Measurements from ENCODE around the gene VPS72. TPM values are rescaled to one million over a fixed set of nuclear protein-coding genes. Genes with fewer than 3 reads are reported as not detected.
A peak's percentile ranks its signal among the peaks of the same experiment; 100 is the strongest.
"Not testable (repeated sequence)": the region's sequence is repeated elsewhere in the genome, so short reads cannot be mapped to it uniquely, and the experiment has no call there.

Gene VPS72
- total RNA-seq, 6 experiments from 2014 or later = 10.0 to 19.2 (median 14.7) TPM

DNA sequence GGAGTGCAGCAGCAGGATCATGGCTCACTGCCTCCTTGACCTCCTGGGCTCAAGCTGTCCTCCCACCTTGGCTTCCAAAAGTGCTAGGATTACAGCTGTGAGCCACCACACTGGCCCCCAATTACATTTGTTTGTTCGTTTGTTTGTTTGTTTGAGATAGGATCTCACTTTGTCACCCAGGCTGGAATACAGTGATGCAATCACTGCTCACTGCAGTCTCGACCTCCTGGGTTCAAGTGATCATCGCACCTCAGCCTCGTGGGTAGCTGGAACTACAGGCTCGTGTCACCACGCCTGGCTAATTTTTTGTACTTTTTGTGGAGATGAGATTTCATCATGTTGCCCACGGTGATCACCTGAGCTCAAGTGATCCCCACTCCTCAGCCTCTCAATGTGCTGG lies 2.0 kb upstream of the VPS72 start:
- intact Hi-C loops (cut with DNase I) = loop anchor here in 1 of 2 donors (10.0 kb wide), 1 partner anchor 83 kb away; no protein-coding TSS in a partner anchor
- ATAC-seq (no peak), DNase-seq (no peak)
- 38% methylated on average over 6 of the region's 7 CpGs for WGBS (ENCODE audit: insufficient coverage, low coverage, low lambda C conversion rate, missing lambda C conversion rate)
- no peaks in the 10 kb centered on the region for H3K36me3 ChIP-seq
- H3K27me3 ChIP-seq = no peaks in the 10 kb centered on the region
- no peaks in the 10 kb centered on the region for H3K9me3 ChIP-seq
- peaks cover 0 to 15% (median 5%) of the 10 kb centered on the region in 4 donors for H3K4me1 ChIP-seq
- TF ChIP-seq, protein P1, sequence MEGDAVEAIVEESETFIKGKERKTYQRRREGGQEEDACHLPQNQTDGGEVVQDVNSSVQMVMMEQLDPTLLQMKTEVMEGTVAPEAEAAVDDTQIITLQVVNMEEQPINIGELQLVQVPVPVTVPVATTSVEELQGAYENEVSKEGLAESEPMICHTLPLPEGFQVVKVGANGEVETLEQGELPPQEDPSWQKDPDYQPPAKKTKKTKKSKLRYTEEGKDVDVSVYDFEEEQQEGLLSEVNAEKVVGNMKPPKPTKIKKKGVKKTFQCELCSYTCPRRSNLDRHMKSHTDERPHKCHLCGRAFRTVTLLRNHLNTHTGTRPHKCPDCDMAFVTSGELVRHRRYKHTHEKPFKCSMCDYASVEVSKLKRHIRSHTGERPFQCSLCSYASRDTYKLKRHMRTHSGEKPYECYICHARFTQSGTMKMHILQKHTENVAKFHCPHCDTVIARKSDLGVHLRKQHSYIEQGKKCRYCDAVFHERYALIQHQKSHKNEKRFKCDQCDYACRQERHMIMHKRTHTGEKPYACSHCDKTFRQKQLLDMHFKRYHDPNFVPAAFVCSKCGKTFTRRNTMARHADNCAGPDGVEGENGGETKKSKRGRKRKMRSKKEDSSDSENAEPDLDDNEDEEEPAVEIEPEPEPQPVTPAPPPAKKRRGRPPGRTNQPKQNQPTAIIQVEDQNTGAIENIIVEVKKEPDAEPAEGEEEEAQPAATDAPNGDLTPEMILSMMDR (IDR thresholded peaks at IDR 0.05) = no peak
- TF ChIP-seq POLR2A (IDR thresholded peaks at IDR 0.05) = no peak
- H3K4me3 ChIP-seq = no peak overlapping the region
- no peak overlapping the region for H3K27ac ChIP-seq

DNA sequence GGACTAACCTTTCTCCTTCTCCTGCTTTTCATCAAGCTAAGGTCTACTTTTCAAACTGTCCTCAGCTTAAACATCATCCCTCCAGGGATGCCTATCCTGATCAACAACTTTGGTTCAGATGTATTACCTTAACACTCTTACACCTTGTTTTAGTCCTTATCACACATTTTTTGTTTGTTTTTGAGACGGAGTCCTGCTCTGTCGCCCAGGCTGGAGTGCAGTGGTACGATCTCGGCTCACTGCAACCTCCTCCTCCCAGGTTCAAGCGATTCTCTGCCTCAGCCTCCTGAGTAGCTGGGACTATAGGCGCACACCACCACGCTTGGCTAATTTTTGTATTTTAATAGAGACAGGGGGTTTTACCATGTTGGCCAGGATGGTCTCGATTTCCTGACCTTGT lies 1.3 kb downstream of the VPS72 start:
- DNase-seq; intact Hi-C loops (cut with DNase I); ATAC-seq; H3K27me3 ChIP-seq; H3K9me3 ChIP-seq; H3K27ac ChIP-seq: not testable (repeated sequence)
- peaks cover 0 to 15% (median 5%) of the 10 kb centered on the region in 4 donors for H3K4me1 ChIP-seq
- peaks cover 0 to 21% (median 9%) of the 10 kb centered on the region in 4 donors for H3K36me3 ChIP-seq
- peak overlapping the region in 2 of 3 donors; percentile 88 to 98 for H3K4me3 ChIP-seq
- WGBS (ENCODE audit: insufficient coverage, low coverage, low lambda C conversion rate, missing lambda C conversion rate) = 51% methylated on average over 8 of the region's 8 CpGs

DNA sequence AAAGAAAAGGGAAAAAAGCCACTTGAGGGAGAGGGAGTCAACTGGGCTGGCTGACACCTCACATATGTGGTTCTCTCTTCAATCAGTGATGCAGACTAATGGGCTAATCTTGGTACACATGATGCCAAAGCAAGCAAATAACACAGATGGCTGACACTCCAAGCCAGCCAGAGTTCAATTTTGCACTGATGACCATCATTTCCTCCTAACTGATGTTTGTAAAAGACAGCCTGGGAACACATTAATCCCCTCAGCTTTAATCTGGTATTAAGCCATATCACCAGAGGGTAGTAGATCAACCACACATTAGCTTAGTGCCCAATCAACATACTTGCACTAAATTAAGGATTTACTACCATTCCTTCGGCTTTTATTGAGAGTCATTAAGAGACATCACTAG lies 2.8 kb downstream of the VPS72 start:
- no peak for ATAC-seq
- DNase-seq = no peak
- H3K4me1 ChIP-seq = peaks cover 0 to 15% (median 5%) of the 10 kb centered on the region in 4 donors

DNA sequence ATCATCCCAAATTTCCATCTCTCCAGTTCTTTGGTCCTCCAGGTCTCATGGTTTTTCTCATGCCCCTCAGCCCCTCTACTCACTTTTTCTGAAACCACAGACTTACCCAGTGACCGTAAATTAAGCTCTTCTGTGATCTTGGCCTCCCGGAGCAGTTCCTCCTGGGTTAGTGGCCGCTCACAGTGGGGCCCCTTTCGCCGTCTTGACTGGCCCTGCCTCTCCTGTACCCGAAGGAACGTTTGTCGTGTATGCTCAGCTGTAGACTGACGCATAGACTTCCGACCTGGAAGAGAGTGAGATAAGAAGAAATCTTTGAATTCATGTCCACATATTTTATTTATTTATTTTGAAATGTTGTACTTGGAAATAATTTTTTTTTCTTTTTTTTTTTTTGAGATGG lies 5.8 kb downstream of the VPS72 start:
- no peak overlapping the region for H3K27ac ChIP-seq
- no peaks in the 10 kb centered on the region for H3K9me3 ChIP-seq
- DNase-seq (no peak), ATAC-seq (no peak)
- no peak overlapping the region for H3K4me3 ChIP-seq
- no peak for TF ChIP-seq POLR2A (IDR thresholded peaks at IDR 0.05)
- TF ChIP-seq, protein P1 (IDR thresholded peaks at IDR 0.05) = no peak
- WGBS (ENCODE audit: insufficient coverage, low coverage, low lambda C conversion rate, missing lambda C conversion rate) = 91% methylated on average over 10 of the region's 10 CpGs
- H3K36me3 ChIP-seq = peaks cover 0 to 63% (median 25%) of the 10 kb centered on the region in 4 donors
- no peaks in the 10 kb centered on the region for H3K27me3 ChIP-seq
- intact Hi-C loops (cut with DNase I) = no loop called here
- peaks cover 0 to 10% (median 5%) of the 10 kb centered on the region in 4 donors for H3K4me1 ChIP-seq

More for the DNA sequence above, 2.8 kb downstream of the VPS72 start:
- Histone ChIP-seq H3K27me3 (no peaks in the 10 kb centered on the region), H3K36me3 (peaks cover 0 to 34% (median 17%) of the 10 kb centered on the region in 4 donors), H3K27ac (no peak overlapping the region), H3K4me3 (no peak overlapping the region), H3K9me3 (no peaks in the 10 kb centered on the region)
- no peak for TF ChIP-seq POLR2A (IDR thresholded peaks at IDR 0.05)
- TF ChIP-seq, protein P1 (IDR thresholded peaks at IDR 0.05) = no peak
- intact Hi-C loops (cut with DNase I) = no loop called here
- WGBS (ENCODE audit: insufficient coverage, low coverage, low lambda C conversion rate, missing lambda C conversion rate) = 80% methylated on average over 1 of the region's 1 CpG

DNA sequence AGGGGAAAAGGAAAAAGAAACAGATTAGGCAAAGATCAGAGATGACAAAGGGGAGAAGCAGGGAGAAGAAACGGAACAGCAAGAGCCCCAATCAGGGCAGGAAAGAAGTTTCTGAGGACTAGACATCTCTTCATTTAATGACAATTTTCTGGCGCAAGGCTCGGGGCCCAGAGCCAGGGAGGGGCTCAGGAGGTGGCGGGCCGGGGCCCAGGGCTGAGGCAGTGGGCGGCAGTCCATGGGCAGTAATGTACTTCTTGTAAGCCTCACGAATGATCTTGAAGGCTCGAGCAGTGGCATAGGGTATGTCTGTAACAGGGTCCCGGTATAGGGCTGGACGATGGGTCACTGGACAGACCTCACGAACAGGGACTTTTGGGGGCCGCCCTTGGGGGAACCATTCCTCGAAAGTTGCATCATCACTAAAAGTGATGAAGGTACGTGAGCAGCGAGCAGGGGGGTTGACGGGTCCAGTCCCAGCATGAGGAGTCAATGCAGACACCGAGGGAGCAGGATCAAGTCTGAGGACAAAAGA lies 13.4 kb downstream of the VPS72 start:
- TF ChIP-seq, protein P1 (IDR thresholded peaks at IDR 0.05) = no peak
- no peak for TF ChIP-seq POLR2A (IDR thresholded peaks at IDR 0.05)
- H3K9me3 ChIP-seq = no peaks in the 10 kb centered on the region
- intact Hi-C loops (cut with DNase I) = no loop called here
- H3K36me3 ChIP-seq = peaks cover 0 to 62% (median 15%) of the 10 kb centered on the region in 4 donors
- 91% methylated on average over 9 of the region's 17 CpGs for WGBS (ENCODE audit: insufficient coverage, low coverage, low lambda C conversion rate, missing lambda C conversion rate)
- H3K4me1 ChIP-seq = no peaks in the 10 kb centered on the region
- no peak overlapping the region for H3K4me3 ChIP-seq
- no peaks in the 10 kb centered on the region for H3K27me3 ChIP-seq
- no peak for DNase-seq
- no peak for ATAC-seq
- no peak overlapping the region for H3K27ac ChIP-seq
